Measurements from ENCODE around the gene SH3BGRL.

Gene SH3BGRL

DNA sequence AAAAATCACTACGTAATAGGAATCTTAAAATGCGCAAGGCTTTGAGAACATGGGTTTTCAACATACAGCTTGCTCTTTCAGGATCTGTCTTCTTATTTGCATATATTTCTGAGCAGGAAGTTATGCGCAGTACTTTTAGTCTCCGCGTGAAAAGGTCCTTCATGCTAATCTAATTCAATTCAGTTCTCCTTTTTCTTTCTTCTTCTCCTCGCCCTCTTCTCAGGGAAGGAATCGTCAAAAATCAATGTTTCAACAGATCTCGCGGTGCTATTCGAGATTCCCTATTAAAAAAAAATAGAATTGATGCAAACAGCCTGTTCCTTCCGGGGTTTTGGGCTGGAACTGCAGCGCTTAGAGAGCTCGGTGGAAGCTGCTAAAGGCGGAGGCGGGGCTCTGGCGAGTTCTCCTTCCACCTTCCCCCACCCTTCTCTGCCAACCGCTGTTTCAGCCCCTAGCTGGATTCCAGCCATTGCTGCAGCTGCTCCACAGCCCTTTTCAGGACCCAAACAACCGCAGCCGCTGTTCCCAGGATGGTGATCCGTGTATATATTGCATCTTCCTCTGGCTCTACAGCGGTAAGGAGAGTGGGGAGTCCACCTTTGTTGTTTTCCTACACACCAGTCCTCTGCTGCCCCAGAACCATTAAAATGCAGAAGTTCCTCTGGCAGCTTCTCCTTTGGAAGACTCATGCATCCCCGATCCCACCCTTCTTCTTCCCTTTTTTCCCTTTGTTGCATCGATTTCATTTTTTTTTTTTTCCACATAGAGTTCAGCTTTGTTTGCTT, at the start of gene SH3BGRL, which contains the start of gene HMGN5:
SH3BGRL (plus strand) TSS at position 432 of the 785 bp plus-strand sequence; CDS start at position 531, 99 bp downstream.
HMGN5 (minus strand) TSS at position 243 of the 785 bp plus-strand sequence. CDS start 80,364 bp downstream, outside the sequence.
- Histone ChIP-seq H3K9me3 (no peaks in the 10 kb centered on the region), H3K27ac (peak within 1 kb of the TSS; percentile 87), H3K4me3 (ENCODE audit: low read depth in 1 of 2, low read length in 1 of 2) (peak within 1 kb of the TSS; percentile 65 to 72), H3K27me3 (no peaks in the 10 kb centered on the region), H3K36me3 (no peaks in the 10 kb centered on the region), H3K4me1 (ENCODE audit: control insufficient read depth in 1 of 2, insufficient read depth in 1 of 2, low read depth in 1 of 2, low read length in 1 of 2) (peaks cover 19 to 27% of the 10 kb centered on the region in 2 experiments)
- no peak for TF ChIP-seq CTCF (IDR thresholded peaks at IDR 0.05)

GRCh38 chrX:81168391-81168790, 33.5 kb upstream of the SH3BGRL start:
- Histone ChIP-seq H3K27ac (no peak overlapping the region), H3K27me3 (no peaks in the 10 kb centered on the region), H3K4me1 (ENCODE audit: control insufficient read depth in 1 of 2, insufficient read depth in 1 of 2, low read depth in 1 of 2, low read length in 1 of 2) (no peaks in the 10 kb centered on the region), H3K9me3 (no peaks in the 10 kb centered on the region), H3K36me3 (no peaks in the 10 kb centered on the region), H3K4me3 (ENCODE audit: low read depth in 1 of 2, low read length in 1 of 2) (no peak overlapping the region)
- no peak for TF ChIP-seq CTCF (IDR thresholded peaks at IDR 0.05)

GRCh38 chrX:81174286-81174685, 27.6 kb upstream of the SH3BGRL start:
- Histone ChIP-seq H3K27ac (no peak overlapping the region), H3K4me3 (ENCODE audit: low read depth in 1 of 2, low read length in 1 of 2) (no peak overlapping the region), H3K9me3 (no peaks in the 10 kb centered on the region), H3K4me1 (ENCODE audit: control insufficient read depth in 1 of 2, insufficient read depth in 1 of 2, low read depth in 1 of 2, low read length in 1 of 2) (no peaks in the 10 kb centered on the region), H3K27me3 (no peaks in the 10 kb centered on the region), H3K36me3 (no peaks in the 10 kb centered on the region)
- TF ChIP-seq CTCF (IDR thresholded peaks at IDR 0.05): no peak

DNA sequence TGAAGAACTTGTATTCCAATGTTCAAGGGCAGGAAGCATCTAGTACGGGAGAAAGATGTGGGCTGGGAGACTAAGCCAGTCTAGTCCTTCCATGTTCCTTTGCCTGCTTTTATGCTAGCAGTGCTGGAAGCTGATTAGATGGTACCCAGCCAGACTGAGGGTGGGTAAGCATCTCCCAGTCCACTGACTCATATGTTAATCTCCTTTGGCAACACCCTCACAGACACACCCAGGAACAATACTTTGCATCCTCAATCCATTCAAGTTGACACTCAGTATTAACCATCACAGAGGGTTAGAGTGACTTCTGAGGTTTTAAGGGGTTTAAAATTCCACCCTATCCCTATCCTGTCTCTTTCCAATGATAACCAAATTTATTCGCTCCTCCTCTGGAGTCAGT, 6.6 kb upstream of the SH3BGRL start:
- H3K36me3 ChIP-seq: no peaks in the 10 kb centered on the region
- H3K27ac ChIP-seq: no peak overlapping the region
- H3K4me3 ChIP-seq (ENCODE audit: low read depth in 1 of 2, low read length in 1 of 2): no peak overlapping the region
- peaks cover 0 to 6% of the 10 kb centered on the region in 2 experiments for H3K4me1 ChIP-seq (ENCODE audit: control insufficient read depth in 1 of 2, insufficient read depth in 1 of 2, low read depth in 1 of 2, low read length in 1 of 2)
- no peaks in the 10 kb centered on the region for H3K9me3 ChIP-seq
- no peak for TF ChIP-seq CTCF (IDR thresholded peaks at IDR 0.05)
- H3K27me3 ChIP-seq: no peaks in the 10 kb centered on the region

- H3K27ac ChIP-seq: no peak overlapping the region
- H3K9me3 ChIP-seq: no peaks in the 10 kb centered on the region
- no peaks in the 10 kb centered on the region for H3K36me3 ChIP-seq
- no peaks in the 10 kb centered on the region for H3K27me3 ChIP-seq
- H3K4me3 ChIP-seq (ENCODE audit: low read depth in 1 of 2, low read length in 1 of 2): no peak overlapping the region
- TF ChIP-seq CTCF (IDR thresholded peaks at IDR 0.05): peak; percentile 62
- H3K4me1 ChIP-seq (ENCODE audit: control insufficient read depth in 1 of 2, insufficient read depth in 1 of 2, low read depth in 1 of 2, low read length in 1 of 2): peaks cover 0 to 6% of the 10 kb centered on the region in 2 experiments
Measured at GRCh38 chrX:81195712-81196111, 6.2 kb upstream of the SH3BGRL start.

Measured in neutrophil (primary cell).